ENCODE data around the gene SPEF1.

The SPEF1 gene

DNA sequence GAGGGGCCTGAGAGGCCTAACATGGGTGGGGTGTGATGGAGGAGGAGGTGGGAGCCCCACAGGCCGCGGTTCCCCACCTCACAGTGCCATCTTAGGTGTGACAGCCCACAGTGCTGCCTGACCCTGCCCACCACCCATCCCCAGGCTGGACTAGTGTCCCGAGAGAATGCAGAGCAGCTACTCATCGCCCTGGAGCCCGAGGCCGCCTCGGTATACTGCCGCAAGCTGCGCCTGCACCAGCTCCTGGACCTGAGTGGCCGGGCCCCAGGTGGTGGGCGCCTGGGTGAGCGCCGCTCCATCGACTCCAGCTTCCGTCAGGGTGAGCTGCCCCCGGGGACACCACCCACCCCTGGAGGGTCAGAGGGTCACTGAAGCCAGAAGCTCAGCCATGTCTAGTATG is 33.2 kb downstream of the SPEF1 start:
- no peak for DNase-seq (ENCODE audit: low spot score)

GRCh38 chr20:3747471-3747870 is 33.8 kb downstream of the SPEF1 start:
- no peak for DNase-seq (ENCODE audit: low spot score)

DNA sequence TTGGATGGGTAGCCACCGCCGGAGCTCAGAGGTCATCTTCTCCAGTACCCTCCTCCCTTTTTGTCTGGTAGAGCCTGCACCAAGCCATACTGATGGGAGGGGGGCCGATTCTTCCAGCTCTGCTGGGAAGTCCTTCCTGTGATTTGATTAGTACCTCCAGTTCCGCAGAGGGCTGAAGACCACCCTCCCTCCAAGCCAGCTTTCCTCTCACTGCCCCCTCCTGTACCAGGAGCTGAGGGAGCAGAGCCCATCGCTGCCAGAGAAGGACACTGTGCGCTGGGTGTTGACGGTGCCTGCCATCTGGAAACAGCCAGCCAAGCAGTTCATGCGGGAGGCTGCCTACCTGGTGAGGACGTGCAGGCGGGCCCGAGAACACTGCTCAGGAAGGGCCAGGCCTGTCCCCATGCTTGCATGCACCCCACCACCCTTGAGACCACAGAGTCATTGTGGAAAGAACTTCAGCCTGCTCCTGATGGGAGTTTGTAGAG is 35.5 kb downstream of the SPEF1 start:
- DNase-seq (ENCODE audit: low spot score), result no peak

DNA sequence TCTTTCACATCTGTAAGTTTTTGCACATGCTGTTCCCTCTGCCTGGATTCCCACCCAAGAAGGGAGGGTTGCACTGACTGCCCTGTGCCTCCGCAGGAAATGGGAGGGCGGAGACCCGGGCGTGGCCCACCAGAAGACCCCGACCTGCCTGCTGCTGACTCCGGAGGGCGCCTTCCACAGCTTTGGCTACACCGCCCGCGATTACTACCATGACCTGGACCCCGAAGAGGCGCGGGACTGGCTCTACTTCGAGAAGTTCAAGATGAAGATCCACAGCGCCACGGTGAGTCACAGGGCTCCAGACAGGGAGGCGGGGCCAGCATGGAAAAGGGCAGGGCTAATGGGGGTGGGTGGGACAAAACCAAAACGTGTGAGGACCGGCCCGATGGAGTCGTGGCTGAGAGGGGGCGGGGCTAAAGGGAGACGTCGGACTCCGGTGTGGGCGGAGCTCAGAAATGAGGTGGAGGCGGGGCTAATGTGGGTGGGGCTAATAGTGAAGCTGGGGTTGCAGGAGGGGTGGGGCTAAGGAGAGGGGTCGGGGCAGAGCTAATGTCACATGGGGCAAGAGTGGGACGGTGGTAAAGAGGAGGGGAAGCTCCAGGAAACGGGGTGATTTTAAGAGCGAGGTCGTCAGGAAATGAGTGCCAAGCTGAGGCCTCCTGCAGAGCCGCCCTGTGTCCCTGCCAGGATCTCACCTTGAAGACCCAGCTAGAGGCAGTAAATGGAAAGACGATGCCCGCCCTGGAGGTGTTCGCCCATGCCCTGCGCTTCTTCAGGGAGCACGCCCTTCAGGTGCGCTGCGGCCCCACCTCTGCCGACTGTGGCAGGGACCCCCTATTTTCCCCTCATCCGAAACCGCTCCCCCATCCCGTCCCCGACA is 36.2 kb downstream of the SPEF1 start:
- DNase-seq (ENCODE audit: low spot score), result peak; percentile 73

- DNase-seq (ENCODE audit: low spot score), result no peak
Observed at GRCh38 chr20:3744037-3744436, 37.2 kb downstream of the SPEF1 start.

- no peak for DNase-seq (ENCODE audit: low spot score)
Observed at GRCh38 chr20:3743251-3743650, 38.0 kb downstream of the SPEF1 start.

GRCh38 chr20:3741836-3742458 is 39.3 kb downstream of the SPEF1 start:
- DNase-seq (ENCODE audit: low spot score), result no peak

DNA sequence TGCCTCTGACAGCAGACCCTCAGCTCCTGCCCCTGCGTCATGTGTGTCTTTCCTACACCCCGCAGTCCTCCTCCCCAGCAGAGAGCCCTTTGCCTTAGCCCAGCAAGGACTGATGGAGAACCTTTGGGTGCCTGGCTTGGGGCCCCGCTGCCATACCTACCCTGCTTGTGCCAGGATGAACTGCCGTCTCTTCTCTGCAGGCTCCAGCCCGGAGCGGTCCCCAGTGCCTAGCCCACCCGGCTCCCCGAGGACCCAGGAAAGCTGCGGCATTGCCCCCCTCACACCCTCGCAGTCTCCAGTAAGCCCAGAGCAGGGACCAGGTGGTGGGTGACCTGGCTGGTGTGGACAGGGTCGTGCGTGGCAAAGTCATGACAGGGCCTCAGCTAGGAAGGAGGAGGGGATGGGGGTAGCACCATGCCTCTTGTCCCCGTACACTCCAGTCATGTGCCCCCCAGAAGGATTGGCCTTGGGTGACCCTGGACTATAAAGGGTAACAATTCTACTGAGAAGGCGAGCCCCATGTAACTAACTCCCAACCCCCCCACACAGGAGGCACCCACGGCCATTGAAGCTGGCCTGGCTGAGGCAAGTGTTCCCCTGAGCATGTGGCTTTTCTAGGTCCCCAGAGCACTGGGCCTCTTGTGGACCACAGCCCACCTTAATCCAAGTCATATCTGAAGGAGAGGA is 40.5 kb downstream of the SPEF1 start:
- DNase-seq (ENCODE audit: low spot score), result no peak

GRCh38 chr20:3739926-3740451 is 41.3 kb downstream of the SPEF1 start:
- no peak for DNase-seq (ENCODE audit: low spot score)

DNA sequence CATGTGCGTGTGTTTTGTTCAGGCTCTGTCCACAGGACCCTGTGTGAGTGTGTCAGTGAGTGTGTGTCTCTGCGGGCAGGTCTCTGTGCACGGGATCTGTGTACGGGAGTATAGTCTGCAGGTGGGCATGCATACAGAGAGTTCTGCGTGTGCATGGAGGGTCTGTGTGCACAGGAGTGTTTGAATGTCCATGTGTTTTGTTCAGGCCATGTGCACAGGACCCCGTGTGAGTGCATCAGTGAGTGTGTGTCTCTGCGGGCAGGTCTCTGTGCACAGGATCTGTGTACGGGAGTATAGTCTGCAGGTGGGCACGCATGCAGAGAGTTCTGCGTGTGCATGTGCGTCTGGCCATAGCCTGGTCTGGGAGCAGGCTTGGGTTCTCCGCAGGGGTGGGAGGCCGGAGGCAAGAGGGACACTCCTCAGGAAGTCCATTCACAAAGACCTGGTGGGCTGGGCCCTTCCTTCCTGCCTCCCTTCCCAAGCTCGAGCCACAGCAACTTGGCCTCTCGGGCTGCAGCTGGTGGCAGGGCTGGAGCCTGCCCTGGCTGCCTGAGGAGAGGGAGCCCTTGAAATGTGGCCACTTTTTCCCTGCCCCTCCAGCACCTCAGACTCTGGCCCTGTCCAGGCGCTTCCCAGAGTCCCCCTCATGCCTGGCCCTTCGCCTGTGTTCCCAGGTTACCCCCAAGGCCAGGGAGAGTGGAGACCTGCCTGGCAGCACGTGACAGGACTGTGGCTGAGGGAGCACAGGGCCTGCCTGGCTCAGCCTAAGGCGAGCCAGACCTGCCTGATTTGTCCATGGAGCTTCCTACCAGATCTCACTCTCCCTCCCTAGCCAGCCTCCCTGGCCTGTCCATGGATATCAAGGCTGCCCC is 42.0 kb downstream of the SPEF1 start:
- no peak for DNase-seq (ENCODE audit: low spot score)

- no peak for DNase-seq (ENCODE audit: low spot score)
Observed at GRCh38 chr20:3738111-3739053, 42.9 kb downstream of the SPEF1 start.

- DNase-seq (ENCODE audit: low spot score), result no peak
Observed at GRCh38 chr20:3735768-3736167, 45.5 kb downstream of the SPEF1 start.

GRCh38 chr20:3734111-3734843 is 47.0 kb downstream of the SPEF1 start:
- DNase-seq (ENCODE audit: low spot score), result no peak

DNA sequence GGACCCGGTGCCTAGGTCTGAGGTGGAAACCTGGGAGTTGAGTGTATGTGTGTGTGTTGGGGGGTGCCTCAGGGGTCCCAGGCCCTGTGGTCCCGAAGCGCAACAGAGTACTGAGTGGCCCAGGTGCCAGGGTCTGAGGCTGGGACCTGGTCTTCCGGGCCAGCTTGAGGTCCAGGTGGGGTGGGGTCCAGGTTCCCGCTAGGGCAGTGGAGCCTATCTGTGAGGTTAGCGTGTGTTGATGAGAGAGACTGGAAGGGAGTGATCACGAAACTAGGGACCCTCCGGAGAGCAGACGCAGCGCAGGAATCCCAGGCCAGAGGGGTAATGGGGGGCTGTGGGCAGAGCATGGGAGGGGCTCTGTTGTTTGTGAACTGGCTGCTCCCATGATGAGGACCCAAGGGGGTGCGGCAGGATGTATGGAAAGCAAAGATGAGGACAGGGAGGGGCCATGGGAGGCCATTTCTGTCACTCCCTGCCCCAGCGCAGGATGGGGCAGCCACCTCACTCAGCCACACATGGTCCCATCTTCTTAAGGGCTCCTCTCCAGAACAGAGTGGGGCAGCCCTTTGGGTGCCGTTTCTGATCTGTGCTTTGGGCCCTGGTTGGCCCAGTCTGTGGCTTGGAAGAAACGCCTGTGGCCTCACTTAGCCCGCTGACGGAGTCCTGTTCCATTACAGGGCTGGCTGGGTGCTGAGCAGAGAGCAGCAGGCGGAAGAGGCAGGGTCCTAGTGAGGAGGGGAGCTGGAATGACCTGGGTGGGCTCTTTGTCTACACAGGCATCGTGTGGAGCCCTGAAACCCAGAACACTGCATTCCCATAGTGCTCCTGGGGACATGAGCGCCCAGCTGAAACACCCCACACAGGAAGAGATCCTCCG is 47.9 kb downstream of the SPEF1 start:
- DNase-seq (ENCODE audit: low spot score), result no peak

- no peak for DNase-seq (ENCODE audit: low spot score)
Observed at GRCh38 chr20:3732327-3733118, 48.7 kb downstream of the SPEF1 start, which contains the start of gene HSPA12B. HSPA12B (plus strand) TSS chr20:3732685; CDS start chr20:3738675, 5,990 bp downstream.

DNA sequence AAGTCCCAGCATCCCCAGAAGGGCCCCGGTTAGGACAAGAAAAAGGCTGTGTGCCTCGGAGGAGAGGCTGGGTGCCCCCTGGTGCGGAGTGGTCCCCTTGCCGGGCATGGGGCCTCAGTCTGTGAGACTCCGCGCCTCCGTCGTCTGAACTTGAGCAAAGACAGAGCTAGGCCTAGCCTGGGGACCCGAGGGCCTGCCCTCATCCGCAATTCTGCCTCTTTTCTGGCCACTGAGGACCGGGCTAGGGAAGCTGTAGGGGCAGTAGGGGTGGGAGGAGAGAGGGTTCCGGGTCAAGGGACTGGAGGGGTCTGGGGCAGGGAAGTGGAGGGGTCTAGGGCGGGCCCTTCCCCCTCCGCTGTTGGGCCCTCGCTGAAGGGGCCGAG is 49.3 kb downstream of the SPEF1 start:
- no peak for DNase-seq (ENCODE audit: low spot score)

GRCh38 chr20:3730803-3731672 is 50.2 kb downstream of the SPEF1 start:
- no peak for DNase-seq (ENCODE audit: low spot score)
